WTC11 (cell line): Measurements from ENCODE around the gene MAPK14. TPM values are rescaled to one million over a fixed set of nuclear protein-coding genes. Genes with fewer than 3 reads are reported as not detected.

ENCODE experiments used
- ATAC-seq: fragments of 200-7000 bp; cut with Tn5 transposase; 2 replicates; pipeline ENCODE4 v1.10.0; 2021; ENCODE audit warnings: mild to moderate bottlenecking, moderate library complexity
- CTCF ChIA-PET: fragments of 300-600 bp; sonication (Branson Sonifier 250); formaldehyde crosslinking; loops from one replicate; lab custom pipeline; 2021; ENCODE audit warnings: antibody characterized with exemption; lab: Charles Lee
- POLR2A ChIA-PET: fragments of 350-600 bp; sonication (Branson Sonifier 250); formaldehyde crosslinking; loops from one replicate; lab custom pipeline; 2021; ENCODE audit warnings: antibody characterized with exemption; lab: Charles Lee
- DNase-seq: peaks from one replicate; pipeline ENCODE4 v3.0.0; 2021; ENCODE audit warnings: low spot score
- H3K27ac Mint-ChIP-seq: 2 replicates; pipeline ENCODE4 v1.8.0; 2021; ENCODE audit warnings: mixed read lengths
- H3K27me3 Mint-ChIP-seq: 2 replicates; pipeline ENCODE4 v1.8.0; 2021; ENCODE audit warnings: low read depth, mild to moderate bottlenecking, moderate library complexity, mixed read lengths
- H3K36me3 Mint-ChIP-seq: 2 replicates; pipeline ENCODE4 v1.8.0; 2021; ENCODE audit warnings: mixed read lengths
- H3K4me1 Mint-ChIP-seq: 2 replicates; pipeline ENCODE4 v1.8.0; 2022; ENCODE audit warnings: mixed read lengths
- H3K4me3 Mint-ChIP-seq: 2 replicates; pipeline ENCODE4 v1.8.0; 2021; ENCODE audit warnings: mild to moderate bottlenecking, moderate library complexity, mixed read lengths
- H3K9me3 Mint-ChIP-seq: 2 replicates; pipeline ENCODE4 v1.8.0; 2021; ENCODE audit warnings: mixed read lengths
- GTF2I ChIP-seq: fragments of 250-450 bp; sonication (Bioruptor Pico); conservative IDR thresholded peaks from 2 replicates; pipeline ENCODE4 v1.4.0; 2021; ENCODE audit warnings: mild to moderate bottlenecking
- HMGA2 ChIP-seq: fragments of 250-450 bp; sonication (Bioruptor Pico); IDR thresholded peaks from 2 replicates; pipeline ENCODE4 v1.4.0; 2021; ENCODE audit warnings: mild to moderate bottlenecking, moderate library complexity
- KAT7 ChIP-seq: sonication (generic); formaldehyde crosslinking; IDR thresholded peaks from 2 replicates; pipeline ENCODE4 v1.8.1; 2023; ENCODE audit warnings: missing genetic modification reagents, mild to moderate bottlenecking, borderline replicate concordance
- NFE2L1 ChIP-seq: sonication (generic); formaldehyde crosslinking; IDR thresholded peaks from 2 replicates; pipeline ENCODE4 v1.8.1; 2023; ENCODE audit warnings: missing genetic modification reagents
- NFYB ChIP-seq: sonication (generic); formaldehyde crosslinking; conservative IDR thresholded peaks from 2 replicates; pipeline ENCODE4 v1.8.0; 2022; ENCODE audit warnings: low read depth, missing genetic modification reagents
- NR2C2 ChIP-seq: sonication (generic); formaldehyde crosslinking; IDR thresholded peaks from 2 replicates; pipeline ENCODE4 v1.8.0; 2022; ENCODE audit warnings: mild to moderate bottlenecking, missing genetic modification reagents
- SP1 ChIP-seq: sonication (generic); formaldehyde crosslinking; conservative IDR thresholded peaks from 2 replicates; pipeline ENCODE4 v1.8.1; 2022; ENCODE audit warnings: missing genetic modification reagents
- TP53 ChIP-seq: sonication (generic); formaldehyde crosslinking; IDR thresholded peaks from 2 replicates; pipeline ENCODE4 v1.8.1; 2023; ENCODE audit warnings: mild to moderate bottlenecking, missing genetic modification reagents
- ZBTB21 ChIP-seq: sonication (generic); formaldehyde crosslinking; IDR thresholded peaks from 2 replicates; pipeline ENCODE4 v1.8.1; 2023; ENCODE audit warnings: mild to moderate bottlenecking, missing genetic modification reagents, borderline replicate concordance
- ZNF138 ChIP-seq: sonication (generic); formaldehyde crosslinking; conservative IDR thresholded peaks from 2 replicates; pipeline ENCODE4 v1.8.1; 2022; ENCODE audit warnings: mild to moderate bottlenecking, moderate library complexity, missing genetic modification reagents
- ZNF317 ChIP-seq: sonication (generic); formaldehyde crosslinking; IDR thresholded peaks from 2 replicates; pipeline ENCODE4 v1.8.1; 2023; ENCODE audit warnings: low read depth, mild to moderate bottlenecking, moderate library complexity, missing genetic modification reagents, borderline replicate concordance
- ZNF416 ChIP-seq: fragments of 250-450 bp; sonication (Bioruptor Pico); IDR thresholded peaks from 2 replicates; pipeline ENCODE4 v1.9.0; 2021; ENCODE audit warnings: mild to moderate bottlenecking, inconsistent platforms
- total RNA-seq: library from RNA; stranded (reverse); gene quantifications from 3 replicates; pipeline ENCODE4 v1.2.3, GENCODE V29; 2021
- TF ChIP-seq, protein P1 (sequence below): sonication (generic); formaldehyde crosslinking; IDR thresholded peaks from 2 replicates; pipeline ENCODE4 v1.8.0; 2022; ENCODE audit warnings: mild to moderate bottlenecking, missing genetic modification reagents
- TF ChIP-seq, protein P2 (sequence below): sonication (generic); formaldehyde crosslinking; IDR thresholded peaks from 2 replicates; pipeline ENCODE4 v1.8.1; 2022; ENCODE audit warnings: missing genetic modification reagents, borderline replicate concordance
- TF ChIP-seq, protein P3 (sequence below): fragments of 250-450 bp; sonication (Bioruptor Pico); conservative IDR thresholded peaks from 2 replicates; pipeline ENCODE4 v1.9.0; 2021; ENCODE audit warnings: mild to moderate bottlenecking
- TF ChIP-seq, protein P4 (sequence below): fragments of 250-450 bp; sonication (Bioruptor Pico); IDR thresholded peaks from 2 replicates; pipeline ENCODE4 v2.1.2; 2022; ENCODE audit warnings: mild to moderate bottlenecking, moderate library complexity
- TF ChIP-seq, protein P5 (sequence below): sonication (generic); formaldehyde crosslinking; IDR thresholded peaks from 2 replicates; pipeline ENCODE4 v1.8.1; 2023; ENCODE audit warnings: mild to moderate bottlenecking, moderate library complexity, missing genetic modification reagents
- TF ChIP-seq, protein P6 (sequence below): sonication (generic); formaldehyde crosslinking; IDR thresholded peaks from 2 replicates; pipeline ENCODE4 v1.8.0; 2022; ENCODE audit warnings: mild to moderate bottlenecking, missing genetic modification reagents
- TF ChIP-seq, protein P7 (sequence below): sonication (generic); formaldehyde crosslinking; IDR thresholded peaks from 2 replicates; pipeline ENCODE4 v1.8.1; 2022; ENCODE audit warnings: low read depth, mild to moderate bottlenecking, moderate library complexity, missing genetic modification reagents, borderline replicate concordance
- TF ChIP-seq, protein P8 (sequence below): sonication (generic); formaldehyde crosslinking; IDR thresholded peaks from 2 replicates; pipeline ENCODE4 v1.8.1; 2022; ENCODE audit warnings: mild to moderate bottlenecking, missing genetic modification reagents, moderate library complexity, borderline replicate concordance

MAPK14 gene
- total RNA-seq, 1 experiment from 2014 or later: 34.0 TPM

DNA sequence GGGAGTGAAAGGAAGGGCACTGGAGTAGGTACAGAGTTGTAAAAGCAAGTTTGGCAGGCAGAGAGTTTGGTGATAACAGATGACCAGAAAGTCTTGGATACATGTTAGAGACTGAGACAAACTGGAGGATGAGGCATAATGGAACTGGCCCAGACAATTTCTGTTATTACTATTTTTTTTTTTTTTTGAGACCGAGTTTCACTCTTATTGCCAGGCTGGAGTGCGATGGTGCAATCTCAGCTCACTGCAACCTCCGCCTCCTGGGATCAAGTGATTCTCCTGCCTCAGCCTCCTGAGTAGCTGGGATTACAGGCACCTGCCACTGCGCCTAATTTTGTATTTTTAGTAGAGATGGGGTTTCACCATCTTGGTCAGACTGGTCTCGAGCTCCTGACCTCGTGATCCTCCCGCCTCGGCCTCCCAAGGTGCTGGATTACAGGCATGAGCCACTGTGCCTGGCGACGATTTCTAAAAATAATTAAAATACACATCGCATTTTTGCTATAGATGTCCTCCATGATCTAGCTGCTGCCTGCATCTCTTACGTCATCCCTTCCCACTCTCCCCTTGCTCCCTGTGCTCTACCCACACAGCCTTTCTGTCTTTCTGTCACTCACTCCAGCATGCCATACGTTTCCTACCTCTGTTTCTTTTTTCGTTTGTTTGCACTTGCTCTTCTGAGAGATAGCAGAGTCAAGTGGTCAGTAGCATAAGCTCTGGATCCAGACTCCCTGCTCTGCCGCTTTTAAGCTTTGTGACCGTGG is 23.5 kb downstream of the MAPK14 start:
- no peak for ATAC-seq
- H3K36me3 Mint-ChIP-seq: no peaks in the 10 kb centered on the region; the same call in 1 of the 2 replicates
- no peaks in the 10 kb centered on the region for H3K27me3 Mint-ChIP-seq
- ChIA-PET POLR2A (interaction anchor here (0.6 kb wide), 1 partner anchor 535 kb away, joined by 3 read pairs; no protein-coding TSS in a partner anchor), CTCF (interaction anchor here (1.4 kb wide), 1 partner anchor 24 kb away, joined by 5 read pairs; the partner anchor contains the start of gene MAPK14)
- DNase-seq: no peak
- no peak overlapping the region for H3K4me3 Mint-ChIP-seq
- no peaks in the 10 kb centered on the region for H3K9me3 Mint-ChIP-seq
- H3K27ac Mint-ChIP-seq: no peak overlapping the region
- TF ChIP-seq ZNF317 (CRISPR knock-in tag) (no peak), SP1 (CRISPR knock-in tag) (no peak), KAT7 (CRISPR knock-in tag) (no peak), NR2C2 (CRISPR knock-in tag) (no peak), NFE2L1 (CRISPR knock-in tag) (no peak), HMGA2 (no peak), TP53 (CRISPR knock-in tag) (no peak), ZNF416 (CRISPR knock-in tag) (no peak), ZBTB21 (CRISPR knock-in tag) (no peak), NFYB (CRISPR knock-in tag) (no peak), ZNF138 (CRISPR knock-in tag) (no peak), GTF2I (no peak)
- TF ChIP-seq, protein P1, sequence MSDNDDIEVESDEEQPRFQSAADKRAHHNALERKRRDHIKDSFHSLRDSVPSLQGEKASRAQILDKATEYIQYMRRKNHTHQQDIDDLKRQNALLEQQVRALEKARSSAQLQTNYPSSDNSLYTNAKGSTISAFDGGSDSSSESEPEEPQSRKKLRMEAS: no peak
- TF ChIP-seq, protein P2, sequence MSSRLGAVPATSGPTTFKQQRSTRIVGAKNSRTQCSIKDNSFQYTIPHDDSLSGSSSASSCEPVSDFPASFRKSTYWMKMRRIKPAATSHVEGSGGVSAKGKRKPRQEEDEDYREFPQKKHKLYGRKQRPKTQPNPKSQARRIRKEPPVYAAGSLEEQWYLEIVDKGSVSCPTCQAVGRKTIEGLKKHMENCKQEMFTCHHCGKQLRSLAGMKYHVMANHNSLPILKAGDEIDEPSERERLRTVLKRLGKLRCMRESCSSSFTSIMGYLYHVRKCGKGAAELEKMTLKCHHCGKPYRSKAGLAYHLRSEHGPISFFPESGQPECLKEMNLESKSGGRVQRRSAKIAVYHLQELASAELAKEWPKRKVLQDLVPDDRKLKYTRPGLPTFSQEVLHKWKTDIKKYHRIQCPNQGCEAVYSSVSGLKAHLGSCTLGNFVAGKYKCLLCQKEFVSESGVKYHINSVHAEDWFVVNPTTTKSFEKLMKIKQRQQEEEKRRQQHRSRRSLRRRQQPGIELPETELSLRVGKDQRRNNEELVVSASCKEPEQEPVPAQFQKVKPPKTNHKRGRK (CRISPR knock-in tag): no peak
- TF ChIP-seq, protein P3, sequence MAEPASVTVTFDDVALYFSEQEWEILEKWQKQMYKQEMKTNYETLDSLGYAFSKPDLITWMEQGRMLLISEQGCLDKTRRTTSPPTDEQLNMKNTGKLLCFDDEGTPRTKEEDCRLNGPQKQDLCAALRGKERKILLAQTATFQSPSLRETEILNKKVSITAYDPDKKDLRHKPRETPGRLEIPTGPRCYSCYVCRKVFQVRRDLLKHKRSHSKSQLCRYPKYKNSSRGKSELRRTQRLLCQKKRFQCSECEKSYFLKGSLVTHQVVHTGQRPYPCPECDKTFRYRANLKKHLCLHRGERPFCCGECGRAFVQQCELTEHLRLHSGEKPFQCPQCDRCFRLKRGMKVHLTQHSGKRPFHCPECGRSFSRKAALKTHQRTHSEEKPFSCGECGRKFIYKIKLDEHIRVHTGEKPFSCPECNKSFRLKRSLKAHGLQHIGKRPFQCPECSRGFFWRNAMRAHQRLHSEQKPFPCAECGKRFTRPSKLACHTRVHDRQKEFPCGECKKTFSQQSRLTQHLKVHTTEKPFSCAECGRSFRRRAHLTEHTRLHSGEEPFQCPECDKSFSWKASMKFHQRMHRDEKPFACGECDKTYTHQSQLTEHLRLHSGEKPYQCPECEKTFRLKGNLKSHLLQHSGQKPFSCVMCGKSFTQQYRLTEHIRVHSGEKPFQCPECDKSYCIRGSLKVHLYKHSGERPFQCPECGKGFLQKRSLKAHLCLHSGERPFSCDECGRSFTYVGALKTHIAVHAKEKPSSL (CRISPR knock-in tag): no peak
- TF ChIP-seq, protein P4, sequence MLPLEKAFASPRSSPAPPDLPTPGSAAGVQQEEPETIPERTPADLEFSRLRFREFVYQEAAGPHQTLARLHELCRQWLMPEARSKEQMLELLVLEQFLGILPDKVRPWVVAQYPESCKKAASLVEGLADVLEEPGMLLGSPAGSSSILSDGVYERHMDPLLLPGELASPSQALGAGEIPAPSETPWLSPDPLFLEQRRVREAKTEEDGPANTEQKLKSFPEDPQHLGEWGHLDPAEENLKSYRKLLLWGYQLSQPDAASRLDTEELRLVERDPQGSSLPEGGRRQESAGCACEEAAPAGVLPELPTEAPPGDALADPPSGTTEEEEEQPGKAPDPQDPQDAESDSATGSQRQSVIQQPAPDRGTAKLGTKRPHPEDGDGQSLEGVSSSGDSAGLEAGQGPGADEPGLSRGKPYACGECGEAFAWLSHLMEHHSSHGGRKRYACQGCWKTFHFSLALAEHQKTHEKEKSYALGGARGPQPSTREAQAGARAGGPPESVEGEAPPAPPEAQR: no peak
- TF ChIP-seq, protein P5, sequence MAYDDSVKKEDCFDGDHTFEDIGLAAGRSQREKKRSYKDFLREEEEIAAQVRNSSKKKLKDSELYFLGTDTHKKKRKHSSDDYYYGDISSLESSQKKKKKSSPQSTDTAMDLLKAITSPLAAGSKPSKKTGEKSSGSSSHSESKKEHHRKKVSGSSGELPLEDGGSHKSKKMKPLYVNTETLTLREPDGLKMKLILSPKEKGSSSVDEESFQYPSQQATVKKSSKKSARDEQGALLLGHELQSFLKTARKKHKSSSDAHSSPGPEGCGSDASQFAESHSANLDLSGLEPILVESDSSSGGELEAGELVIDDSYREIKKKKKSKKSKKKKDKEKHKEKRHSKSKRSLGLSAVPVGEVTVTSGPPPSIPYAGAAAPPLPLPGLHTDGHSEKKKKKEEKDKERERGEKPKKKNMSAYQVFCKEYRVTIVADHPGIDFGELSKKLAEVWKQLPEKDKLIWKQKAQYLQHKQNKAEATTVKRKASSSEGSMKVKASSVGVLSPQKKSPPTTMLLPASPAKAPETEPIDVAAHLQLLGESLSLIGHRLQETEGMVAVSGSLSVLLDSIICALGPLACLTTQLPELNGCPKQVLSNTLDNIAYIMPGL: no peak
- TF ChIP-seq, protein P6, sequence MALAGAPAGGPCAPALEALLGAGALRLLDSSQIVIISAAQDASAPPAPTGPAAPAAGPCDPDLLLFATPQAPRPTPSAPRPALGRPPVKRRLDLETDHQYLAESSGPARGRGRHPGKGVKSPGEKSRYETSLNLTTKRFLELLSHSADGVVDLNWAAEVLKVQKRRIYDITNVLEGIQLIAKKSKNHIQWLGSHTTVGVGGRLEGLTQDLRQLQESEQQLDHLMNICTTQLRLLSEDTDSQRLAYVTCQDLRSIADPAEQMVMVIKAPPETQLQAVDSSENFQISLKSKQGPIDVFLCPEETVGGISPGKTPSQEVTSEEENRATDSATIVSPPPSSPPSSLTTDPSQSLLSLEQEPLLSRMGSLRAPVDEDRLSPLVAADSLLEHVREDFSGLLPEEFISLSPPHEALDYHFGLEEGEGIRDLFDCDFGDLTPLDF (CRISPR knock-in tag): no peak
- TF ChIP-seq, protein P7, sequence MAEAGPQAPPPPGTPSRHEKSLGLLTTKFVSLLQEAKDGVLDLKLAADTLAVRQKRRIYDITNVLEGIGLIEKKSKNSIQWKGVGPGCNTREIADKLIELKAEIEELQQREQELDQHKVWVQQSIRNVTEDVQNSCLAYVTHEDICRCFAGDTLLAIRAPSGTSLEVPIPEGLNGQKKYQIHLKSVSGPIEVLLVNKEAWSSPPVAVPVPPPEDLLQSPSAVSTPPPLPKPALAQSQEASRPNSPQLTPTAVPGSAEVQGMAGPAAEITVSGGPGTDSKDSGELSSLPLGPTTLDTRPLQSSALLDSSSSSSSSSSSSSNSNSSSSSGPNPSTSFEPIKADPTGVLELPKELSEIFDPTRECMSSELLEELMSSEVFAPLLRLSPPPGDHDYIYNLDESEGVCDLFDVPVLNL: no peak
- TF ChIP-seq, protein P8, sequence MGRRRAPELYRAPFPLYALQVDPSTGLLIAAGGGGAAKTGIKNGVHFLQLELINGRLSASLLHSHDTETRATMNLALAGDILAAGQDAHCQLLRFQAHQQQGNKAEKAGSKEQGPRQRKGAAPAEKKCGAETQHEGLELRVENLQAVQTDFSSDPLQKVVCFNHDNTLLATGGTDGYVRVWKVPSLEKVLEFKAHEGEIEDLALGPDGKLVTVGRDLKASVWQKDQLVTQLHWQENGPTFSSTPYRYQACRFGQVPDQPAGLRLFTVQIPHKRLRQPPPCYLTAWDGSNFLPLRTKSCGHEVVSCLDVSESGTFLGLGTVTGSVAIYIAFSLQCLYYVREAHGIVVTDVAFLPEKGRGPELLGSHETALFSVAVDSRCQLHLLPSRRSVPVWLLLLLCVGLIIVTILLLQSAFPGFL (CRISPR knock-in tag): no peak
- no peaks in the 10 kb centered on the region for H3K4me1 Mint-ChIP-seq
